ENCODE measurements around the gene PLA2G12B. TPM values are rescaled to one million over a fixed set of nuclear protein-coding genes. Genes with fewer than 3 reads are reported as not detected.

Gene PLA2G12B
- total RNA-seq, 1 donor from 2014 or later, result 3.8 TPM

GRCh38 chr10:72932259-72933015 is 22.2 kb downstream of the PLA2G12B start:
- Mint-ChIP-seq H3K27me3 (no peaks in the 10 kb centered on the region), H3K36me3 (ENCODE audit: insufficient read depth) (peaks cover 11% of the 10 kb centered on the region), H3K4me1 (ENCODE audit: low read depth) (peaks cover 3% of the 10 kb centered on the region), H3K4me3 (ENCODE audit: low read depth) (no peak overlapping the region), H3K9me3 (ENCODE audit: low read depth) (no peaks in the 10 kb centered on the region), H3K27ac (no peak overlapping the region)
- TF ChIP-seq CTCF (IDR thresholded peaks at IDR 0.05; ENCODE audit: unreplicated experiment), result no peak
- DNase-seq (ENCODE audit: low spot score, unreplicated experiment), result no peak

- TF ChIP-seq CTCF (IDR thresholded peaks at IDR 0.05; ENCODE audit: unreplicated experiment), result no peak
- Mint-ChIP-seq H3K27ac (no peak overlapping the region), H3K36me3 (ENCODE audit: insufficient read depth) (peaks cover under 1% of the 10 kb centered on the region), H3K4me3 (ENCODE audit: low read depth) (no peak overlapping the region), H3K4me1 (ENCODE audit: low read depth) (peaks cover 3% of the 10 kb centered on the region), H3K9me3 (ENCODE audit: low read depth) (no peaks in the 10 kb centered on the region), H3K27me3 (no peaks in the 10 kb centered on the region)
- DNase-seq (ENCODE audit: low spot score, unreplicated experiment), result no peak
These were observed 24.3 kb downstream of the PLA2G12B start for GRCh38 chr10:72930276-72930675.

- Mint-ChIP-seq H3K36me3 (ENCODE audit: insufficient read depth) (peaks cover 5% of the 10 kb centered on the region), H3K4me3 (ENCODE audit: low read depth) (no peak overlapping the region), H3K4me1 (ENCODE audit: low read depth) (peaks cover 3% of the 10 kb centered on the region), H3K27me3 (no peaks in the 10 kb centered on the region), H3K9me3 (ENCODE audit: low read depth) (no peaks in the 10 kb centered on the region), H3K27ac (no peak overlapping the region)
- DNase-seq (ENCODE audit: low spot score, unreplicated experiment), result no peak
- no peak for TF ChIP-seq CTCF (IDR thresholded peaks at IDR 0.05; ENCODE audit: unreplicated experiment)
These were observed 25.8 kb downstream of the PLA2G12B start for GRCh38 chr10:72928798-72929197.

- no peaks in the 10 kb centered on the region for H3K27me3 Mint-ChIP-seq
- no peak for TF ChIP-seq CTCF (IDR thresholded peaks at IDR 0.05; ENCODE audit: unreplicated experiment)
These were observed 27.1 kb downstream of the PLA2G12B start for GRCh38 chr10:72927485-72927884.

GRCh38 chr10:72925951-72926465 is 28.6 kb downstream of the PLA2G12B start:
- Mint-ChIP-seq H3K27me3 (no peaks in the 10 kb centered on the region), H3K4me3 (ENCODE audit: low read depth) (no peak overlapping the region), H3K9me3 (ENCODE audit: low read depth) (peaks cover 3% of the 10 kb centered on the region), H3K27ac (no peak overlapping the region), H3K36me3 (ENCODE audit: insufficient read depth) (peaks cover 15% of the 10 kb centered on the region), H3K4me1 (ENCODE audit: low read depth) (peaks cover 3% of the 10 kb centered on the region)
- TF ChIP-seq CTCF (IDR thresholded peaks at IDR 0.05; ENCODE audit: unreplicated experiment), result no peak
- DNase-seq (ENCODE audit: low spot score, unreplicated experiment), result no peak

More at GRCh38 chr10:72927485-72927884, 27.1 kb downstream of the PLA2G12B start:
- Mint-ChIP-seq H3K36me3 (ENCODE audit: insufficient read depth) (peaks cover 5% of the 10 kb centered on the region), H3K9me3 (ENCODE audit: low read depth) (no peaks in the 10 kb centered on the region), H3K4me3 (ENCODE audit: low read depth) (no peak overlapping the region), H3K4me1 (ENCODE audit: low read depth) (peaks cover 3% of the 10 kb centered on the region), H3K27ac (no peak overlapping the region)
- DNase-seq (ENCODE audit: low spot score, unreplicated experiment), result no peak

Data from progenitor cell of endocrine pancreas (in vitro differentiated cells).